HEK293 (cell line): ENCODE results near the gene SCN5A.

ENCODE experiments used
- CTCF ChIA-PET: fragments of 350-600 bp; formaldehyde crosslinking; extraction: SDS; loops from one replicate; lab custom pipeline; 2021; ENCODE audit warnings: antibody characterized with exemption; lab: Yijun Ruan, JAX
- POLR2A ChIA-PET: fragments of 300-600 bp; formaldehyde crosslinking; extraction: SDS; loops from one replicate; lab custom pipeline; 2020; ENCODE audit warnings: antibody characterized with exemption, inconsistent platforms; lab: Yijun Ruan, JAX
- H3K27ac ChIP-seq: fragments of 200-500 bp; sonication (Bioruptor generic); 2 replicates; pipeline ENCODE4 v1.5.1; 2014; ENCODE audit warnings: low read depth, low read length, control low read depth, inconsistent platforms; ENCODE audit errors: extremely low read depth
- H3K36me3 ChIP-seq, 2 experiments: fragments of 200-500 bp in 1 of 2; sonication (Bioruptor generic) in 1 of 2; 1 replicate in 1 of 2; 2 replicates in 1 of 2; pipeline ENCODE4 v1.5.1; 2014 to 2017; ENCODE audit warnings: inconsistent platforms in 2 of 2, low read length in 2 of 2; ENCODE audit not compliant: control insufficient read depth in 2 of 2, insufficient read depth in 1 of 2
- H3K4me1 ChIP-seq: fragments of 200-500 bp; sonication (Bioruptor generic); 2 replicates; pipeline ENCODE4 v1.5.1; 2014; ENCODE audit warnings: mild to moderate bottlenecking, low read length, inconsistent platforms; ENCODE audit not compliant: control insufficient read depth, insufficient read depth
- H3K4me3 ChIP-seq: 2 replicates; pipeline ENCODE4 v1.5.1; 2011; ENCODE audit warnings: low read depth, mild to moderate bottlenecking, control low read depth, low read length, moderate library complexity
- H3K9me3 ChIP-seq: fragments of 200-500 bp; sonication (Bioruptor generic); 2 replicates; pipeline ENCODE4 v1.5.1; 2014; ENCODE audit warnings: low read depth, low read length, inconsistent platforms; ENCODE audit not compliant: control insufficient read depth, insufficient read depth
- FEZF1 ChIP-seq: fragments of 450-650 bp; formaldehyde crosslinking; IDR thresholded peaks from 2 replicates; pipeline ENCODE4 v1.5.1; 2016; ENCODE audit warnings: missing biosample characterization, missing genetic modification characterization
- GLI4 ChIP-seq: fragments of 450-650 bp; formaldehyde crosslinking; IDR thresholded peaks from 2 replicates; pipeline ENCODE4 v1.5.1; 2016; ENCODE audit warnings: missing biosample characterization, missing genetic modification characterization
- KLF10 ChIP-seq: fragments of 450-650 bp; IDR thresholded peaks from 2 replicates; pipeline ENCODE4 v1.5.1; 2018; ENCODE audit warnings: missing biosample characterization, mild to moderate bottlenecking, missing genetic modification characterization
- KLF9 ChIP-seq: fragments of 450-650 bp; formaldehyde crosslinking; IDR thresholded peaks from 2 replicates; pipeline ENCODE4 v1.5.1; 2016; ENCODE audit warnings: missing biosample characterization, missing genetic modification characterization, low read depth
- ZBTB7A ChIP-seq: fragments of 450-650 bp; formaldehyde crosslinking; IDR thresholded peaks from 2 replicates; pipeline ENCODE4 v1.5.1; 2016; ENCODE audit warnings: low read depth, missing biosample characterization, missing genetic modification characterization
- ZIC2 ChIP-seq: fragments of 450-650 bp; formaldehyde crosslinking; IDR thresholded peaks from 2 replicates; pipeline ENCODE4 v1.5.1; 2016; ENCODE audit warnings: missing biosample characterization, missing genetic modification characterization
- ZNF140 ChIP-seq: fragments of 450-650 bp; formaldehyde crosslinking; IDR thresholded peaks from 2 replicates; pipeline ENCODE4 v1.5.1; 2016; ENCODE audit warnings: missing biosample characterization, missing genetic modification characterization
- ZNF248 ChIP-seq: fragments of 450-650 bp; formaldehyde crosslinking; IDR thresholded peaks from 2 replicates; pipeline ENCODE4 v1.5.1; 2017; ENCODE audit warnings: missing biosample characterization, missing genetic modification characterization
- ZNF311 ChIP-seq: fragments of 450-650 bp; formaldehyde crosslinking; IDR thresholded peaks from 2 replicates; pipeline ENCODE4 v1.5.1; 2017; ENCODE audit warnings: missing biosample characterization, missing genetic modification characterization, borderline replicate concordance
- ZNF341 ChIP-seq: fragments of 450-650 bp; formaldehyde crosslinking; IDR thresholded peaks from 2 replicates; pipeline ENCODE4; 2016; ENCODE audit warnings: low read depth, missing biosample characterization, missing genetic modification characterization
- ZNF391 ChIP-seq: fragments of 450-650 bp; formaldehyde crosslinking; IDR thresholded peaks from 2 replicates; pipeline ENCODE4 v1.5.1; 2016; ENCODE audit warnings: low read depth, missing biosample characterization, missing genetic modification characterization, borderline replicate concordance
- ZNF404 ChIP-seq: fragments of 450-650 bp; formaldehyde crosslinking; IDR thresholded peaks from 2 replicates; pipeline ENCODE4 v1.5.1; 2017; ENCODE audit warnings: missing biosample characterization, missing genetic modification characterization
- ZNF473 ChIP-seq: fragments of 450-650 bp; formaldehyde crosslinking; IDR thresholded peaks from 2 replicates; pipeline ENCODE4 v1.5.1; 2017; ENCODE audit warnings: missing biosample characterization, missing genetic modification characterization
- TF ChIP-seq, protein P1 (sequence below): fragments of 450-650 bp; formaldehyde crosslinking; IDR thresholded peaks from 2 replicates; pipeline ENCODE4 v1.5.1; 2016; ENCODE audit warnings: missing biosample characterization, missing genetic modification characterization, borderline replicate concordance
- TF ChIP-seq, protein P2 (sequence below): fragments of 450-650 bp; formaldehyde crosslinking; IDR thresholded peaks from 2 replicates; pipeline ENCODE4 v1.5.1; 2016; ENCODE audit warnings: missing biosample characterization, missing genetic modification characterization, low read depth
- TF ChIP-seq, protein P3 (sequence below): fragments of 450-650 bp; formaldehyde crosslinking; IDR thresholded peaks from 2 replicates; pipeline ENCODE4 v1.5.1; 2017; ENCODE audit warnings: missing biosample characterization, missing genetic modification characterization

Gene SCN5A

DNA sequence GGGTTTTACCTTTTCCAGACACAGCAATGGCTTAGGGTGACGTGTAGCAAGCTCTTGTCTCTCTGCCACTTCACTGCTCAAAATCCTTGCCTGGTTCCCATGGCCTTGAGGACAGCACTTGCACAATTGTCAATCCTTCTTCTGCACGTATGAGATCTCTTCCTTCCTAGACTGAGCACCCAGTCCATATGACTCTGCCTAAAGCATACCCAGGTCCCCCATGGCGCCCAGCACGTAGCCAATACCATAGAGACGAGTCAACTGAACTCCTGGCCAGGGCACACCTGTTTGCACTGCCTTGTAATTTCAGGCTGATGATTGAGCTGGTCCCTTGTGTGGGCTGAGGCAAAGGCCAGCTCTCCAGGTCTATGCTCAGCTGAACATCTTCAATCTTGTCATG lies 23.3 kb downstream of the SCN5A start (continued):
- no peak for TF ChIP-seq ZNF248 (tag by site-specific recombination)

DNA sequence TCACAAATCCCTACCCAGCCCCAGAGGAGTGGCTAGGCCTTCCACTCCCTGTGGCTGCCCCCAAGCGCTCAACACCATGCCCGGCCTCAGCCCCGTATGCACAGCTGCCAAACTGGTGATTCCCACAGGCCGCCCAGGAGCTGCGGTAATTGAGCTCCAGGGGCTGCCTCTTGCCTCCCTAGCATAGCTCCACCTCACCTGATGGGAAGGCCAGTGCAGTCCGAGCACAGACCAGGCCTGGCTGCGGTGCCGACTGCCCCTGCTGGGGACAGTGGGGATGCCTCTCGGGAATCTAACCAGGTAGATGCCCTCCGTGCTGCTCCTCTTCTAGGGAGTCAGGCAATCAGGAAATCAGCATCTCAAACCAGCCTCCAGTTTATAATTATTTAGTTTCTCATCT lies 25.9 kb downstream of the SCN5A start:
- no peaks in the 10 kb centered on the region for H3K4me1 ChIP-seq
- H3K4me3 ChIP-seq = no peak overlapping the region
- no peaks in the 10 kb centered on the region for H3K9me3 ChIP-seq
- ChIA-PET CTCF (no interaction called here), POLR2A (no interaction called here)
- TF ChIP-seq ZIC2 (tag by site-specific recombination) = peak; percentile 19; the same call in 1 of the 2 replicates
- TF ChIP-seq FEZF1 = no peak
- no peak overlapping the region for H3K27ac ChIP-seq
- no peaks in the 10 kb centered on the region for H3K36me3 ChIP-seq

DNA sequence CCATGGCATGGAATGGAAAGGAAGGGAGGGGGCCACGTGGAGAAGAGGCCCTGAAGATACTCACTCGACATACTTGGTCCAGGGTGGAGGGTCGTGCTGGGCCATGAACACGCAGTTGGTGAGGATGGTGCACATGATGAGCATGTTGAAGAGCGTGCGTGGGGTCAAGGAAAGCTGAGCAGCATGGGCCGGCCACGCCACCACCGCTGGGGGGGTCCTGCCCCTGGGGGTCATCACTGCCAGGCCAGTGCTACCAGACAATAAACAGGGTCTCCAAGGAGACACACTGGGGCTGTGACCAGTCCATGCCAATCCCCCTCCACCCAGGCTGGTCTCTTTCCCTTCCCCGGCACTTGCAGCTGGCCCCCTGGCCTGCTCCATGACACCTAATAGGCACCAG lies 27.2 kb downstream of the SCN5A start:
- Histone ChIP-seq H3K36me3 (no peaks in the 10 kb centered on the region), H3K4me1 (no peaks in the 10 kb centered on the region), H3K4me3 (no peak overlapping the region), H3K27ac (no peak overlapping the region), H3K9me3 (no peaks in the 10 kb centered on the region)
- ChIA-PET CTCF (no interaction called here), POLR2A (no interaction called here)
- no peak for TF ChIP-seq ZNF140 (tag by site-specific recombination)
- no peak for TF ChIP-seq KLF10 (tag by site-specific recombination)
- TF ChIP-seq ZNF341 (tag by site-specific recombination) = no peak
- no peak for TF ChIP-seq KLF9 (tag by site-specific recombination)
- TF ChIP-seq ZNF391 (tag by site-specific recombination) = no peak
- no peak for TF ChIP-seq ZNF404 (tag by site-specific recombination)
- no peak for TF ChIP-seq GLI4 (tag by site-specific recombination)
- no peak for TF ChIP-seq ZNF473
- TF ChIP-seq ZBTB7A = no peak
- TF ChIP-seq, protein P1, sequence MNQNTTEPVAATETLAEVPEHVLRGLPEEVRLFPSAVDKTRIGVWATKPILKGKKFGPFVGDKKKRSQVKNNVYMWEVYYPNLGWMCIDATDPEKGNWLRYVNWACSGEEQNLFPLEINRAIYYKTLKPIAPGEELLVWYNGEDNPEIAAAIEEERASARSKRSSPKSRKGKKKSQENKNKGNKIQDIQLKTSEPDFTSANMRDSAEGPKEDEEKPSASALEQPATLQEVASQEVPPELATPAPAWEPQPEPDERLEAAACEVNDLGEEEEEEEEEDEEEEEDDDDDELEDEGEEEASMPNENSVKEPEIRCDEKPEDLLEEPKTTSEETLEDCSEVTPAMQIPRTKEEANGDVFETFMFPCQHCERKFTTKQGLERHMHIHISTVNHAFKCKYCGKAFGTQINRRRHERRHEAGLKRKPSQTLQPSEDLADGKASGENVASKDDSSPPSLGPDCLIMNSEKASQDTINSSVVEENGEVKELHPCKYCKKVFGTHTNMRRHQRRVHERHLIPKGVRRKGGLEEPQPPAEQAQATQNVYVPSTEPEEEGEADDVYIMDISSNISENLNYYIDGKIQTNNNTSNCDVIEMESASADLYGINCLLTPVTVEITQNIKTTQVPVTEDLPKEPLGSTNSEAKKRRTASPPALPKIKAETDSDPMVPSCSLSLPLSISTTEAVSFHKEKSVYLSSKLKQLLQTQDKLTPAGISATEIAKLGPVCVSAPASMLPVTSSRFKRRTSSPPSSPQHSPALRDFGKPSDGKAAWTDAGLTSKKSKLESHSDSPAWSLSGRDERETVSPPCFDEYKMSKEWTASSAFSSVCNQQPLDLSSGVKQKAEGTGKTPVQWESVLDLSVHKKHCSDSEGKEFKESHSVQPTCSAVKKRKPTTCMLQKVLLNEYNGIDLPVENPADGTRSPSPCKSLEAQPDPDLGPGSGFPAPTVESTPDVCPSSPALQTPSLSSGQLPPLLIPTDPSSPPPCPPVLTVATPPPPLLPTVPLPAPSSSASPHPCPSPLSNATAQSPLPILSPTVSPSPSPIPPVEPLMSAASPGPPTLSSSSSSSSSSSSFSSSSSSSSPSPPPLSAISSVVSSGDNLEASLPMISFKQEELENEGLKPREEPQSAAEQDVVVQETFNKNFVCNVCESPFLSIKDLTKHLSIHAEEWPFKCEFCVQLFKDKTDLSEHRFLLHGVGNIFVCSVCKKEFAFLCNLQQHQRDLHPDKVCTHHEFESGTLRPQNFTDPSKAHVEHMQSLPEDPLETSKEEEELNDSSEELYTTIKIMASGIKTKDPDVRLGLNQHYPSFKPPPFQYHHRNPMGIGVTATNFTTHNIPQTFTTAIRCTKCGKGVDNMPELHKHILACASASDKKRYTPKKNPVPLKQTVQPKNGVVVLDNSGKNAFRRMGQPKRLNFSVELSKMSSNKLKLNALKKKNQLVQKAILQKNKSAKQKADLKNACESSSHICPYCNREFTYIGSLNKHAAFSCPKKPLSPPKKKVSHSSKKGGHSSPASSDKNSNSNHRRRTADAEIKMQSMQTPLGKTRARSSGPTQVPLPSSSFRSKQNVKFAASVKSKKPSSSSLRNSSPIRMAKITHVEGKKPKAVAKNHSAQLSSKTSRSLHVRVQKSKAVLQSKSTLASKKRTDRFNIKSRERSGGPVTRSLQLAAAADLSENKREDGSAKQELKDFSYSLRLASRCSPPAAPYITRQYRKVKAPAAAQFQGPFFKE (tag by site-specific recombination) = no peak
- TF ChIP-seq, protein P2, sequence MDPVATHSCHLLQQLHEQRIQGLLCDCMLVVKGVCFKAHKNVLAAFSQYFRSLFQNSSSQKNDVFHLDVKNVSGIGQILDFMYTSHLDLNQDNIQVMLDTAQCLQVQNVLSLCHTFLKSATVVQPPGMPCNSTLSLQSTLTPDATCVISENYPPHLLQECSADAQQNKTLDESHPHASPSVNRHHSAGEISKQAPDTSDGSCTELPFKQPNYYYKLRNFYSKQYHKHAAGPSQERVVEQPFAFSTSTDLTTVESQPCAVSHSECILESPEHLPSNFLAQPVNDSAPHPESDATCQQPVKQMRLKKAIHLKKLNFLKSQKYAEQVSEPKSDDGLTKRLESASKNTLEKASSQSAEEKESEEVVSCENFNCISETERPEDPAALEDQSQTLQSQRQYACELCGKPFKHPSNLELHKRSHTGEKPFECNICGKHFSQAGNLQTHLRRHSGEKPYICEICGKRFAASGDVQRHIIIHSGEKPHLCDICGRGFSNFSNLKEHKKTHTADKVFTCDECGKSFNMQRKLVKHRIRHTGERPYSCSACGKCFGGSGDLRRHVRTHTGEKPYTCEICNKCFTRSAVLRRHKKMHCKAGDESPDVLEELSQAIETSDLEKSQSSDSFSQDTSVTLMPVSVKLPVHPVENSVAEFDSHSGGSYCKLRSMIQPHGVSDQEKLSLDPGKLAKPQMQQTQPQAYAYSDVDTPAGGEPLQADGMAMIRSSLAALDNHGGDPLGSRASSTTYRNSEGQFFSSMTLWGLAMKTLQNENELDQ (tag by site-specific recombination) = no peak
- TF ChIP-seq, protein P3, sequence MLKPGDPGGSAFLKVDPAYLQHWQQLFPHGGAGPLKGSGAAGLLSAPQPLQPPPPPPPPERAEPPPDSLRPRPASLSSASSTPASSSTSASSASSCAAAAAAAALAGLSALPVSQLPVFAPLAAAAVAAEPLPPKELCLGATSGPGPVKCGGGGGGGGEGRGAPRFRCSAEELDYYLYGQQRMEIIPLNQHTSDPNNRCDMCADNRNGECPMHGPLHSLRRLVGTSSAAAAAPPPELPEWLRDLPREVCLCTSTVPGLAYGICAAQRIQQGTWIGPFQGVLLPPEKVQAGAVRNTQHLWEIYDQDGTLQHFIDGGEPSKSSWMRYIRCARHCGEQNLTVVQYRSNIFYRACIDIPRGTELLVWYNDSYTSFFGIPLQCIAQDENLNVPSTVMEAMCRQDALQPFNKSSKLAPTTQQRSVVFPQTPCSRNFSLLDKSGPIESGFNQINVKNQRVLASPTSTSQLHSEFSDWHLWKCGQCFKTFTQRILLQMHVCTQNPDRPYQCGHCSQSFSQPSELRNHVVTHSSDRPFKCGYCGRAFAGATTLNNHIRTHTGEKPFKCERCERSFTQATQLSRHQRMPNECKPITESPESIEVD (tag by site-specific recombination) = no peak
- no peak for TF ChIP-seq ZNF311 (tag by site-specific recombination)
